GM12878 (cell line): ENCODE data around the gene HOXD13. TPM values are rescaled to one million over a fixed set of nuclear protein-coding genes. Genes with fewer than 3 reads are reported as not detected.

Source experiments
- ATAC-seq: fragments of 200-7000 bp; cut with Tn5 transposase; 3 replicates; pipeline ENCODE4 v1.9.1; 2020; ENCODE audit warnings: mild to moderate bottlenecking, moderate library complexity
- BruUV-seq: library from RNA; stranded (reverse); fragments of 400-500 nt; replicated peaks from 2 replicates; lab custom pipeline; 2021; lab: Mats Ljungman, UMichigan
- CTCF ChIA-PET: fragments of 300-600 bp; sonication (Branson Sonifier 250); formaldehyde crosslinking; extraction: SDS; loops from one replicate; lab custom pipeline; 2021; ENCODE audit warnings: inconsistent platforms; lab: Yijun Ruan, JAX
- POLR2A ChIA-PET: fragments of 350-600 bp; formaldehyde crosslinking; extraction: SDS; loops from one replicate; lab custom pipeline; 2021; ENCODE audit warnings: inconsistent platforms; lab: Charles Lee
- RAD21 ChIA-PET: fragments of 300-600 bp; sonication (Branson Sonifier 250); formaldehyde crosslinking; loops from one replicate; lab custom pipeline; 2023; ENCODE audit warnings: antibody characterized with exemption; ENCODE audit not compliant: unreplicated experiment; lab: Charles Lee
- SMC1A ChIA-PET: fragments of 300-600 bp; sonication (Branson Sonifier 250); formaldehyde crosslinking; loops from one replicate; lab custom pipeline; 2023; ENCODE audit not compliant: unreplicated experiment, uncharacterized antibody; lab: Charles Lee
- DNase-seq: peaks from one replicate; pipeline ENCODE4 v3.0.0-alpha.2; 2011; ENCODE audit warnings: low read depth, low spot score
- FAIRE-seq: peaks from 3 replicates; lab custom pipeline; 2011; peaks lifted over from hg19 to GRCh38; lab: Jason Lieb, UNC
- H2AFZ ChIP-seq: 2 replicates; pipeline ENCODE4 v1.6.0; 2011; ENCODE audit warnings: low read depth, low read length, control low read depth; ENCODE audit not compliant: control insufficient read depth
- H3K27ac ChIP-seq: 2 replicates; pipeline ENCODE4 v1.5.1; 2011; ENCODE audit warnings: control low read depth; ENCODE audit not compliant: control insufficient read depth, insufficient read depth
- H3K27me3 ChIP-seq, 2 experiments: replicated peaks in 1 of 2; 2 replicates each; pipeline versions ENCODE4 v1.6.0 to v1.6.1; 2011; ENCODE audit warnings: low read length in 1 of 2; ENCODE audit not compliant: control insufficient read depth in 2 of 2, insufficient read depth in 2 of 2
- H3K36me3 ChIP-seq, 2 experiments: 2 replicates each; pipeline ENCODE4 v1.5.1; 2011; ENCODE audit warnings: low read length in 1 of 2; ENCODE audit not compliant: control insufficient read depth in 2 of 2, insufficient read depth in 2 of 2
- H3K4me1 ChIP-seq: 2 replicates; pipeline ENCODE4 v1.6.1; 2011; ENCODE audit warnings: mild to moderate bottlenecking, low read length, moderate library complexity, mixed read lengths; ENCODE audit not compliant: control insufficient read depth, insufficient read depth
- H3K4me2 ChIP-seq: 2 replicates; pipeline ENCODE4 v1.6.0; 2011; ENCODE audit warnings: control low read depth; ENCODE audit not compliant: control insufficient read depth, insufficient read depth
- H3K4me3 ChIP-seq: fragments of 200-600 bp; sonication (generic); 2 replicates; pipeline ENCODE4 v1.5.1; 2016
- H3K79me2 ChIP-seq: 2 replicates; pipeline ENCODE4 v1.6.0; 2011; ENCODE audit warnings: low read length; ENCODE audit not compliant: control insufficient read depth, insufficient read depth
- H3K9ac ChIP-seq: 2 replicates; pipeline ENCODE4 v1.8.0; 2011; ENCODE audit warnings: low read length, control low read depth, mixed read lengths; ENCODE audit not compliant: control insufficient read depth, insufficient read depth
- H3K9me3 ChIP-seq: replicated peaks from 3 replicates; pipeline ENCODE4 v1.5.1; 2011; ENCODE audit warnings: mild to moderate bottlenecking, low read length; ENCODE audit not compliant: control insufficient read depth, insufficient read depth
- H4K20me1 ChIP-seq: 2 replicates; pipeline ENCODE4 v1.6.0; 2011; ENCODE audit not compliant: control insufficient read depth, insufficient read depth
- BCL11A ChIP-seq: IDR thresholded peaks from 2 replicates; pipeline ENCODE4 v1.6.1; 2011; ENCODE audit warnings: low read depth, low read length
- CBX3 ChIP-seq: fragments of 200-600 bp; sonication (generic); IDR thresholded peaks from 2 replicates; pipeline ENCODE4 v1.6.1; 2016; ENCODE audit warnings: low read depth, borderline replicate concordance
- CREM ChIP-seq: IDR thresholded peaks from 2 replicates; pipeline ENCODE4 v1.6.1; 2014; ENCODE audit warnings: antibody characterized with exemption, low read depth
- DPF2 ChIP-seq: fragments of 450-650 bp; IDR thresholded peaks from 2 replicates; pipeline ENCODE4 v1.6.1; 2017; ENCODE audit warnings: mild to moderate bottlenecking
- IKZF1 ChIP-seq: fragments of 450-650 bp; conservative IDR thresholded peaks from 2 replicates; pipeline ENCODE4 v1.6.1; 2017; ENCODE audit warnings: antibody characterized with exemption, mild to moderate bottlenecking
- POLR2A ChIP-seq: IDR thresholded peaks from 2 replicates; pipeline ENCODE4 v1.6.1; 2011; ENCODE audit warnings: low read depth, mild to moderate bottlenecking, low read length
- RBBP5 ChIP-seq: fragments of 200-600 bp; sonication (generic); conservative IDR thresholded peaks from 2 replicates; pipeline ENCODE4 v1.6.1; 2016
- SP1 ChIP-seq: IDR thresholded peaks from one replicate; pipeline ENCODE4 v1.6.1; 2011; ENCODE audit warnings: low read depth, low read length
- SPI1 ChIP-seq: IDR thresholded peaks from 2 replicates; pipeline ENCODE4 v1.6.1; 2011; ENCODE audit warnings: low read depth, mild to moderate bottlenecking, low read length, moderate library complexity, borderline replicate concordance; ENCODE audit not compliant: insufficient read depth
- SREBF2 ChIP-seq: IDR thresholded peaks from 2 replicates; pipeline ENCODE4 v1.6.1; 2012; ENCODE audit warnings: mild to moderate bottlenecking, low read length
- TBL1XR1 ChIP-seq: IDR thresholded peaks from 2 replicates; pipeline ENCODE4 v1.6.1; 2012; ENCODE audit warnings: low read depth, low read length, improper control_type of control experiment
- ZNF207 ChIP-seq: fragments of 450-650 bp; IDR thresholded peaks from 2 replicates; pipeline ENCODE4 v1.6.1; 2014; ENCODE audit warnings: antibody characterized with exemption, mild to moderate bottlenecking, borderline replicate concordance
- ZNF622 ChIP-seq: fragments of 450-650 bp; IDR thresholded peaks from 2 replicates; pipeline ENCODE4 v1.6.1; 2017; ENCODE audit warnings: mild to moderate bottlenecking, inconsistent platforms
- ZSCAN29 ChIP-seq: fragments of 450-650 bp; IDR thresholded peaks from 2 replicates; pipeline ENCODE4 v1.6.1; 2017; ENCODE audit warnings: mild to moderate bottlenecking, moderate library complexity
- whole genome bisulfite sequencing: methylation state at CpG from one replicate; pipeline ENCODE4 v1.1.6; 2016; ENCODE audit warnings: low lambda C conversion rate; ENCODE audit not compliant: insufficient replicate concordance, insufficient coverage; ENCODE audit errors: missing lambda C conversion rate; 5-methylcytosine and 5-hydroxymethylcytosine counted together
- in situ Hi-C: fragments of 300-500 bp; cut with MboI; formaldehyde crosslinking; loops from 9 replicates; pipeline ENCODE4 v1.14.3; 2018; ENCODE audit warnings: mixed read lengths
- intact Hi-C: fragments of 100-400 bp; cut with micrococcal nuclease; formaldehyde crosslinking; loops from one replicate; pipeline ENCODE4 v1.14.2; 2022; ENCODE audit not compliant: unreplicated experiment
- polyA plus RNA-seq, 11 experiments: library from polyadenylated mRNA; depleted of rRNA in 4 of 11; unstranded in 6 of 11; stranded (reverse) in 5 of 11; fragments of >200 nt; fragmentation: Nextera tagmentation in 4 of 11; fragmentation: Illumina TruSeq in 1 of 11; extraction: Ambion mirVana in 4 of 11; extraction: Trizol in 1 of 11; gene quantifications; 1 replicate in 1 of 11; 2 replicates in 10 of 11; pipeline versions ENCODE4 v1.2.1 to v1.2.3, GENCODE V29; 2011 to 2016; ENCODE audit warnings: inconsistent platforms in 2 of 11, missing spikeins in 2 of 11, low read depth in 1 of 11
- total RNA-seq, 4 experiments: library from RNA; depleted of rRNA in 3 of 4; stranded (reverse); fragments of >200 nt in 3 of 4; fragmentation: Illumina TruSeq in 1 of 4; extraction: Trizol in 1 of 4; gene quantifications; 2 replicates each; pipeline versions ENCODE4 v1.2.1 to v1.2.3, GENCODE V29; 2013 to 2021
- TF ChIP-seq, protein P1 (sequence below): IDR thresholded peaks from 2 replicates; pipeline ENCODE4 v1.6.1; 2011; ENCODE audit warnings: borderline replicate concordance, low read depth, mild to moderate bottlenecking, moderate library complexity, low read length; ENCODE audit not compliant: insufficient read depth, poor library complexity, severe bottlenecking
- TF ChIP-seq, protein P2 (sequence below): fragments of 450-650 bp; IDR thresholded peaks from 2 replicates; pipeline ENCODE4 v1.6.1; 2018; ENCODE audit warnings: mild to moderate bottlenecking, low read depth, moderate library complexity; ENCODE audit not compliant: partially characterized antibody
- TF ChIP-seq, protein P3 (sequence below): fragments of 150-350 bp; IDR thresholded peaks from 2 replicates; pipeline ENCODE4 v1.6.1; 2014; ENCODE audit warnings: mild to moderate bottlenecking, low read depth, low read length

The HOXD13 gene
- total and polyA plus RNA-seq, 10 of the 15 experiments (the other 5 are each of a cell fraction or from before 2014, with no cell fraction given): not detected

DNA sequence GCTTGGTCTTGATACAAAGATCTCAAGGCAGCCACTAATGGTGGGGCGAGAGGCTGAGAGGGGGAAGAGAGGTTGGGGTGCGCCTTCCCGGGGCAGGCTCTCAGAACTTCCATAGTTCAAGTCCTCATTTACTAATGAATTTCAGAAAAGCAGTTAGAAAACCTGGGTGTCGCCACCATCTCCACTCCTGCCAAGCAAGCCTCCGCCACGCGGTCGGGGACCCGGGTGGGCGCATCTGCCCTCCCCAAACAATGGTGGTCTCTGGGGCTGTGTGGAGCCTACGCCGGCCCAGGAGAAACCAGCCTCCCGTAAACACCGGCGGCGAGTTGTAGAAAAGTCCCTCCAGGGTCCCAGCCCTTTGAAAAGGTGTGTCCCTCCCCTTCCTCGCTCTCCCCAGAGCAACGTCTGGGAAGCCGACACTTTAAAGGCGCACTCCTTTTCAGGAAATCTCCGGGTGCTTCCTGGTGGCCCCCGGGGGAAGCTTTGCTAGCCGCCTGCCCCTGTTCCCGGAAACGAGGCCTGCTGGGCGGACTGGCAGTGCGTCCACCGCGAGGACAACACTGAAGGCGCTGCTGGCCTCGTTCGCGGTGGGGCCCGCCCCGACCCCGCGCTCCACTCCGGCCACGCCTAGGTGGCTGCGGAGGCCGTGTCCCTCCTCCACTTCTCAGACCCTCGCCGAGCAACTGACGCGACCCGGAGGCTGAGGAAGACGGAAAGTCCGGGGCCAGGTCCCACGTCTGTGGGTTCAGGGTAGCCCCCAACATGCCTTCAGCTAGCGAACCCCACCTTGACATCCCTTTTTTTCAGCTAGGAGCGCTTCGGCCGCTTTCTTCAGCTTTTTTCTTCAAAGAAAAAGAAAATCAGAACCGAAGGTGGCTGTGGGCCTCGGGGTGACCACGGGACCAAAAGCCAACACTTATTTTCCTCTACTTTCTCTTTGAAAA lies 25.6 kb upstream of the HOXD13 start (continued):
- TF ChIP-seq, protein P1, sequence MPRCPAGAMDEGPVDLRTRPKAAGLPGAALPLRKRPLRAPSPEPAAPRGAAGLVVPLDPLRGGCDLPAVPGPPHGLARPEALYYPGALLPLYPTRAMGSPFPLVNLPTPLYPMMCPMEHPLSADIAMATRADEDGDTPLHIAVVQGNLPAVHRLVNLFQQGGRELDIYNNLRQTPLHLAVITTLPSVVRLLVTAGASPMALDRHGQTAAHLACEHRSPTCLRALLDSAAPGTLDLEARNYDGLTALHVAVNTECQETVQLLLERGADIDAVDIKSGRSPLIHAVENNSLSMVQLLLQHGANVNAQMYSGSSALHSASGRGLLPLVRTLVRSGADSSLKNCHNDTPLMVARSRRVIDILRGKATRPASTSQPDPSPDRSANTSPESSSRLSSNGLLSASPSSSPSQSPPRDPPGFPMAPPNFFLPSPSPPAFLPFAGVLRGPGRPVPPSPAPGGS: no peak
- TF ChIP-seq RBBP5 (no peak), BCL11A (no peak)
- TF ChIP-seq, all 136 proteins: peak for 0

DNA sequence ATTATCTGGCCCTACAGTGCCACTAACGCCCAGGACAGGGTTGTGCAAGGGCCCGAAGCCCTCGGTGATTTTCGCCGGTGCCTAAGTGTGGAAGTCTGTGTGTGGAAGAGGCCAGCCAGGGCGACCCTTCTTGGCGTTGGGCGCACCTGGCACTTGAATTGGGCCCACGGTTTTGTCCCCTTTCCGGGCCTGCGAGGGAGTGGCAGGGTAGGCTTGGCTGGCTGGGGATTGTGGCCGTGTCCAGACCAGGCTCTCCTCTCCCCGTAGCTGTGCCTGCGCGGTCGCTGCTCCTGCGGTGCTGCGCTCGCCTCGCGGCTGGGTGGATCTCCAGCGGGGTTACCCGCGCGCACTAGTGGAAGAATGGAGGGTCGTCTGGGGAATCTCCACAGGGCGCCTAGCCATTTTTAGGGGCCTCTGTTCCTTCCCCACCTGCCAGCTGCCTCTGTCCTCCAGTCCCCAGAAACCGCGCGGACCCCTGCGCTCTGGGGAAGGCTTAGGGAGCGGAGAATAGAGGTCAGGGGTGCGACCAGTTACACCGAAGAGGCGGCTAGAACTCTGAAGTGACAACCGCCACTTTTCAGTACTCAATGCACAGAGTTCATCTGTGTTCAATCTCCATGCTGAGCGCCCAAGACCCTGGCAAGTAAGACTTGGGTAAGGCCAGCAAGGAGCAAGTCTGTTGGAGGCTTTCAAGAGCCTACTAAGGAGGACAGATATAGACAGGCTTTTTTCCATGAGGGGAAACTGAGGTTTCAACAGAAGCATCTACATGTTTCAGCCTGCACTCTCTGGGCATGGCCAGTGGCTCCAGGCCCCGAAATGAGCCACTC lies 24.7 kb upstream of the HOXD13 start:
- ATAC-seq (no peak), DNase-seq (no peak), FAIRE-seq (no peak)
- CTCF ChIA-PET: no interaction called here
- intact Hi-C loops (no loop called here), in situ Hi-C loops (no loop called here)
- 22% methylated on average over 23 of the region's 38 CpGs for WGBS
- Histone ChIP-seq H3K27ac (no peak overlapping the region), H3K4me2 (no peak overlapping the region), H2AFZ (no peak overlapping the region), H4K20me1 (no peaks in the 10 kb centered on the region), H3K27me3 (peaks cover 15 to 34% of the 10 kb centered on the region in 2 experiments), H3K9me3 (no peaks in the 10 kb centered on the region; the same call in 1 of the 3 replicates), H3K79me2 (no peaks in the 10 kb centered on the region), H3K9ac (no peak overlapping the region), H3K4me1 (no peaks in the 10 kb centered on the region; the same call in 1 of the 2 replicates), H3K36me3 (no peaks in the 10 kb centered on the region), H3K4me3 (no peak overlapping the region)
- RAD21 ChIA-PET: no interaction called here
- SMC1A ChIA-PET: no interaction called here
- BruUV-seq: no TSS peak
- POLR2A ChIA-PET: no interaction called here
- TF ChIP-seq SREBF2 (no peak), ZNF207 (no peak), SPI1 (no peak), IKZF1 (no peak), POLR2A (no peak), ZSCAN29 (no peak), CBX3 (no peak), SP1 (no peak), CREM (no peak), DPF2 (no peak), ZNF622 (no peak), TBL1XR1 (no peak)
- TF ChIP-seq, protein P2, sequence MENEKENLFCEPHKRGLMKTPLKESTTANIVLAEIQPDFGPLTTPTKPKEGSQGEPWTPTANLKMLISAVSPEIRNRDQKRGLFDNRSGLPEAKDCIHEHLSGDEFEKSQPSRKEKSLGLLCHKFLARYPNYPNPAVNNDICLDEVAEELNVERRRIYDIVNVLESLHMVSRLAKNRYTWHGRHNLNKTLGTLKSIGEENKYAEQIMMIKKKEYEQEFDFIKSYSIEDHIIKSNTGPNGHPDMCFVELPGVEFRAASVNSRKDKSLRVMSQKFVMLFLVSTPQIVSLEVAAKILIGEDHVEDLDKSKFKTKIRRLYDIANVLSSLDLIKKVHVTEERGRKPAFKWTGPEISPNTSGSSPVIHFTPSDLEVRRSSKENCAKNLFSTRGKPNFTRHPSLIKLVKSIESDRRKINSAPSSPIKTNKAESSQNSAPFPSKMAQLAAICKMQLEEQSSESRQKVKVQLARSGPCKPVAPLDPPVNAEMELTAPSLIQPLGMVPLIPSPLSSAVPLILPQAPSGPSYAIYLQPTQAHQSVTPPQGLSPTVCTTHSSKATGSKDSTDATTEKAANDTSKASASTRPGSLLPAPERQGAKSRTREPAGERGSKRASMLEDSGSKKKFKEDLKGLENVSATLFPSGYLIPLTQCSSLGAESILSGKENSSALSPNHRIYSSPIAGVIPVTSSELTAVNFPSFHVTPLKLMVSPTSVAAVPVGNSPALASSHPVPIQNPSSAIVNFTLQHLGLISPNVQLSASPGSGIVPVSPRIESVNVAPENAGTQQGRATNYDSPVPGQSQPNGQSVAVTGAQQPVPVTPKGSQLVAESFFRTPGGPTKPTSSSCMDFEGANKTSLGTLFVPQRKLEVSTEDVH: no peak
- TF ChIP-seq, protein P3, sequence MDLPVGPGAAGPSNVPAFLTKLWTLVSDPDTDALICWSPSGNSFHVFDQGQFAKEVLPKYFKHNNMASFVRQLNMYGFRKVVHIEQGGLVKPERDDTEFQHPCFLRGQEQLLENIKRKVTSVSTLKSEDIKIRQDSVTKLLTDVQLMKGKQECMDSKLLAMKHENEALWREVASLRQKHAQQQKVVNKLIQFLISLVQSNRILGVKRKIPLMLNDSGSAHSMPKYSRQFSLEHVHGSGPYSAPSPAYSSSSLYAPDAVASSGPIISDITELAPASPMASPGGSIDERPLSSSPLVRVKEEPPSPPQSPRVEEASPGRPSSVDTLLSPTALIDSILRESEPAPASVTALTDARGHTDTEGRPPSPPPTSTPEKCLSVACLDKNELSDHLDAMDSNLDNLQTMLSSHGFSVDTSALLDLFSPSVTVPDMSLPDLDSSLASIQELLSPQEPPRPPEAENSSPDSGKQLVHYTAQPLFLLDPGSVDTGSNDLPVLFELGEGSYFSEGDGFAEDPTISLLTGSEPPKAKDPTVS: no peak
